HG03442 (cell line): ENCODE results near the gene MAPKAP1.
"Not testable (repeated sequence)": the region's sequence is repeated elsewhere in the genome, so short reads cannot be mapped to it uniquely, and the experiment has no call there.

Experiments
- ATAC-seq: cut with Tn5 transposase; IDR thresholded peaks from one replicate; pipeline ENCODE4 v1.9.1; 2021; ENCODE audit warnings: mild to moderate bottlenecking, moderate library complexity; ENCODE audit not compliant: unreplicated experiment

MAPKAP1 gene

DNA sequence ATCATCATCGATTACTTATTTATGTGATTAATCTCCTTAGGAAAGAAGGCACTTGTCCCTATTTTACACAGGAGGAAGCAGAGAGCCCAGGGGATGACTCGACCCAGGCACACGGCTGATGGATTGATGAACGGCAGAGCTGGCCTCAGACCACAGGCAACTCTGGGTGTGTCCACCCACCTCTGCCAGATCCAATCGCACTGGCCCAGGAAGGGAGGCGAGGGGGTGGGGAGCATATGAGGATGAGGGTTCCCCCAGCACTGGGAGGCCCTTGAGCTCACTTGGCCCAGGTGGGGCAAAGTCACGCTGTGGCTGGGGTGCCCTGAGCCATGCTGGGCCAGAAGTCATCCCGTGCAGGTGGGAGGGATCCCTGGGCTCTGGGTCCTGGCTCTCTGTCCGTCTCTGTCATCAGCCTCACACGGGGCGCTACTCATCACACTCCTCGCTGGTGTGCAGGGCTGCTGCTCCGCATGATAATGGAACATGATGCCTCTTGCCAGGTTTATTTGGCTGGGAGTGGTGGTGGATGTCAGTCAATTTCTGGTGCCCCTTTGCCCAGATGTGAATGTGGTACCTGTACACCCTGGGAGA lies 285.3 kb downstream of the MAPKAP1 start:
- ATAC-seq, result no peak

DNA sequence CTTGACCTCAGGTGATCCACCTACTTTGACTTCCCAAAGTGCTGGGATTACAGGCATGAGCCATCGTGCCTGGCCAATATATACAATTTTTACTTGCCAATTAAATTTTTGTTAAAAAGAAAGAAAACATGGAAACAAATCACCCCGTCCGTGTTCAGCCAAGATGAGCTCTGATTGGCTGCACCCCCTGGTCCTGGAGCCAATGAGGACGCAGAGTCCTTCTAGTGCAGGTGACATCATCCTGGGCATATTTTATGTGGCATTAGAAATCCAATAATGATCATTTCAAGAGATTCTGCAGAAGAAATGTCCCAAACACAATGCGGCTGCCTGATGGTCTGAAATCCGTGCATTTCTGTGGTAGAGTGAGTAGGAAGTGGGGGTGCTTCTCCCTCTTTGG lies 285.8 kb downstream of the MAPKAP1 start:
- no peak for ATAC-seq

DNA sequence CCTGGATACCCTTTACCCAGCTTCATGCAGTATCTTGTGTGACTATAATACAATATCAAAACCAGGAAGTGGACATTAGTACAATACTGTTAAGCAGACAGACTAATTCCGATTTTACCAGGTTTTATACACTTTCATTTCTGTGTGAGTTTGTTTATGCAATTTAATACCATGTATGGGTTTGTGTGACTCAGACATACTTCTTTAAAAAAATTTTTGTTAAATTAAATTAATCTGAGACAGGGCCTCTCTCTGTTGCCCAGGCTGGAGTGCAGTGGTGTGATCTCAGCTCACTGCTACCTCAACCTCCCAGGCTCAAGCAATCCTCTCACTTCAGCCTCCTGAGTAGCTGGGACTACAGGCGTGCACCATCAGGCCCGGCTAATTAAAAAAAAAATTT lies 288.6 kb downstream of the MAPKAP1 start:
- ATAC-seq, result no peak

DNA sequence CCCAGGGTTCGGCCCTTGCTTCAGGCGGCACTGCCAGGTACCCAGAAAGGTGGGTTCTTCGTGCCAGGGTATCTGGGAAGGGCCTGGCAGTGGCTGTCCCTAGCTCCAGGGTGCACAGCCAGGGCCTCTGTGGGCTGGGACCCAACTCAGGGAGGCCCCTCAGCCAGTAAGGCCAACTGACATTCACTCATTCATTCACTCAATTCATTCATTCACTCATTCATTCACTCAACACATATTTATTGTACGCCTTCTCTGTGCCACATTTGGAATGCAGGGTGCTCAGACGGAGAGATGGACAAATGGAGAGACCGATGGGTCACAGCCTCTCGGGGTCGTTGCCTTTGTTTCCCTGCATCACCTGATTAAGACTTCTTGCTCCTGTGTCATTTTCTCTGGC lies 290.5 kb downstream of the MAPKAP1 start:
- ATAC-seq, result no peak

DNA sequence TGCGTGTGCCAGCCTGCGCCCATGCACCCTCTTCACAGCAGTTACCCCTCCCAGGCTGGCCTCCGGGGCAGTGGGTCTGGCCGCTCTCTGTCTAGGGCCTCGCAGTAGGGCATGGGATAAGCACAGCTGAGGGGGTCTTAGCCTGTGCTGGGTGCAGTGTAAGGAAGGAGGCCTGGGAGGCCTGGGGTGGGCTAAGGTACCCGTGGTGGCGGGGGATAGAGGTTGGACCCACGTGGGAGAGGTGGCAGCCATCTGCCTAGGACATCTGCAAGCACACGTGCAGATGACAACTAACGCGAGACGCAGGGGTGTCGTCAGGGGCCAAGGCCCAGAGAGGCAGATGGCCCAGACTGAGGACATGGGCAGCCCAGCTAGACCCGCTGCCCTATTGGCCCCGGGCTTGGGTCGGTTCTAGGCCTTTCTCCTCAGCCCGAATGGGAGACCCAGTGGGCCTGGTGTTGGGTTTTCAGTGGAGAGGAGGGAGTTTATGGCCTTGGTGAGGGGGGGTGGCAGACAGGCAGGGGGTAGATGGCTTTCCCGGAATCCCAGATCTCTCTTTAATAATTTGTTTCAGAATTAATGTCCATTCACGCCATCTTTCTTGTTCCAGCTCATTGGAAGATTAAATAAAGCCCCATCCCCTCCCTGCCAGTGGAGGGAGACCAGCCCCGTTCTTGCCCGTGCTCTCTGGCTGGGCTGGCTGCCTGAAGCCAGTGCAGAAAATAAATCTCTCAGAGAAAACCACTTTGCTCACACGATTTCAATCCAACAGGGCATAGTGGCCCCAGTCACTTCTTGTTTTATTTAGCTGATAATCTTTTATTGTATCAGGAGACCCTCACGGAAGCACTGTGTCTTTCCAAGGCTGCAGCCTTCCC lies 291.2 kb downstream of the MAPKAP1 start:
- no peak for ATAC-seq

DNA sequence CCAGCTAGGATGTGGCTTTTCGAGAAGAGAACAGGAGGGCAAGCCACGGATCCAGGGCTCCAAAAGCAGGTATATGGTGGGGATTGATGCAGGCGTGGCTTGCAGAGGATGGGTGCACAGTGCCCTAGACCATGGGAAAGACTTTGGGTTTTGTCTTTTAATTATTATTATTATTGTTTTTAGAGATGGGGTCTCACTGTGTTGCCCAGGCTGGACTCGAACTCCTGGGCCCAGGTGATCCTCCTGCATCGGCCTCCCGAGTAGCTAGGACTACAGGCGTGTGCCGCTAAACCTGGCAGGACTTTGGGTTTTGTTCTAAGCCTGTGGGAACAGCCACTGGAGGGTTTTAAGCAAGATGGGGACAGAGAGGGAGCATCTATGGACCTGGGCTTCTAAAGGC lies 293.4 kb downstream of the MAPKAP1 start:
- no peak for ATAC-seq

DNA sequence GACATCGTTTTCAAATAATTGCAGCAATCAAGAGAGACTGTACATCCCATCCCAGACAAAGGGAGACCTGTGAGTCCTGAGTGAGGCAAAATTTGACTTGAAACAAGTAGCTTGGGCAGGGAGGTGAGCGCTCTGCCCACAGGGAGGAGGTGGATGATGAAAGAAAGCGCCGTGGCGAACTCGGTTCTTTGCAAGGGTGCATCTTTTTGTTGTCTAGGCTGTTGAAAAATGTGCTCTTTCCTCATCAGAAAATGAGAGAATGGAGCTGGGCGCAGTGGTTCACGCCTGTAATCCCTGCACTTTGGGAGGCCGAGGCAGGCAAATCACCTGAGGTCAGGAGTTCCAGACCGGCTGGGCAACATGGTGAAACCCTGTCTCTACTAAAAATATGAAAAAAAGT lies 294.8 kb downstream of the MAPKAP1 start:
- no peak for ATAC-seq

DNA sequence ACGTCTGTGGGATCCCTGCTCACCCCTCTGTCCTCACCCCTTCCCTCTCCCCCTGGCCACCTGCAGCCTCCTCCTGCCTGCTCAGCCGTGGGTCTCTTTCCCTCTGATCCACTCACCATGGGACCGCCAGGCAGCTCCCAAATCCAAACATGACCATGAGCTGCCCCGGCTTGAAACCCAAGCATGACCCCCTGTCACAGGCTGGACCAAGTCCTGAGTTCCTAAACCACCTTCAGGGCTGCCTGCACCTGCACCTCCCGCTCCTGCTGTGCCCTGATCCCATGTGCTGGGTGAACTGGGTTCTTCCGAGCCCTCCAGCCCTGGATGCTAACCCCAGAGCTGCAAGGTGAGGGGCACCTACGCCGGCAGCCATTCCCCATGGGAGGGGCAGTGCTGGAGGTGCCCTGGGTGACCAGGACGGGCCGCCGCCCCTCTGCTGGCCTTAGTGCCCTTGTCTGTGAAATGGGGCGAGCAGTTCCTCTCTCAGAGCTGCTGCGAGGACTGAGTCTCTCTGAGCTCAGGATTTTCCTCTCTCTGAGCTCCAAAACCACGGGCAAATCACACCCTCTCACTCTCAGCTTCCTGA lies 295.7 kb downstream of the MAPKAP1 start:
- no peak for ATAC-seq

DNA sequence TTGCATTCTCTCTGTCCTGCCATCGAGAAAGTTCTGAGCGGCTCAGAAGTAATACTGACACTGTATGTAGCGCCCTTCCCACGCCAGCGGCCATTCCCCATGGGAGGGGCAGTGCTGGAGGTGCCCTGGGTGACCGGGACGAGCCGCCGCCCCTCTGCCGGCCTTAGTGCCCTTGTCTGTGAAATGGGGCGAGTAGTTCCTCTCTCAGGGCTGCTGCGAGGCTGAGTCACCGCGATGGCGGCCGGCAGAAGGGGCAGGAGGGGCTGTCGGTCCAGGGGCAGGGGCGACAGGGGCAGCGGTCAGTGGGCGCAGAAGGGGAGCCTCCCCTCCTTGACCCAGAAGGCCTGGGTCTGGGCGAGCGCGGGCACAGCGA lies 296.5 kb downstream of the MAPKAP1 start:
- no peak for ATAC-seq

DNA sequence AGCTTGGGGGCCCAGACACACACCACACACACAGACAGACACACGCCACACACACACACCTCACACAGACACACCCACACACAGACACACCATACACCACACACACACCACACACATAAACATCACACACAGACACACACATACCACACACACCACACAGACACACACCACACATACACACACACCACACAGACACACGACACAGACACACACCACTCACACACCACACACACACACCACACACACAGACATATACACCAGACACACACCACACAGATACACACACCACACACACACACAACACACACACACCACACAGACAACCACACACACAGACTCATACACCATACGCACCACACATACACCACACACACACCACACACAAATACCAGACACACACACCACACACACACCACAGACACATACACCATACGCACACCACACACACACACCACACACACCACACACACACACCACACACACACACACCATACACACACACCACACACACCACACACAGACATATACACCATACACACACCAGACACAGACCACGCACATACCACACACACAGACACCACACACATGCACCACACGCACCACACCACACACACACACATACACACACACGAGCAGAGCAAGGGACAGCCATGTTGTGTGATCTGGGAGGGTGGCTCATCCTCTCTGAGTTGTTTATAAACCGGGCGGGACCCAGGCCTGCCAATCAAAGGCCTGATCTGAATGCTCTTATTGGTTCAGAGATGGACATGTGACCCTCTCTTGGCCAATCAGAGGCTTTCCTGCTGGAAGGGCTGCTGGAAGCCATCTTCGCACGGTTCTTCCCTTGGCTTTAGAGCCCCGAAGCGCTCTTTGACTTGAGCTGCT lies 297.1 kb downstream of the MAPKAP1 start:
- ATAC-seq, result no peak

DNA sequence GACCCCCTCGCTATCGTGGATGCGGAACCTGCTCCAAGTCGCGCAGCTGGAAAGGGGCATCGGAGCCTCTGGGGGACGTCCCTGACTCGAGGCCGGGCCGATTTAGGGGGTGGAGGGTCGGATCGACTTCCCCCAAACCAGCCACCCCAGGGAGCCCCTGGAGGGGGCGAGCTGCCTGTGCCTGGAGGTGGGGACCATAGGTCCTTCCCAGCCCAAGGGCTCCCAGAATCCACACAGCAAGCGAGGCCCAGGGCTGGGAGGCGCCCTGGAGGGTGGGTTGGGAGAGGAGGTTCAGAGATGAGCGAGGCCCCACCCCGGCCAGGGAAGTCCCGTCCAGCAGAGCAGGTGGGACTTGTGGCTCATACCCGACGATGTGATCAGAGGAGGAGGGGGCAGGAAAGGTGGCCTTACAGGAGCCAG lies 297.8 kb downstream of the MAPKAP1 start:
- no peak for ATAC-seq

DNA sequence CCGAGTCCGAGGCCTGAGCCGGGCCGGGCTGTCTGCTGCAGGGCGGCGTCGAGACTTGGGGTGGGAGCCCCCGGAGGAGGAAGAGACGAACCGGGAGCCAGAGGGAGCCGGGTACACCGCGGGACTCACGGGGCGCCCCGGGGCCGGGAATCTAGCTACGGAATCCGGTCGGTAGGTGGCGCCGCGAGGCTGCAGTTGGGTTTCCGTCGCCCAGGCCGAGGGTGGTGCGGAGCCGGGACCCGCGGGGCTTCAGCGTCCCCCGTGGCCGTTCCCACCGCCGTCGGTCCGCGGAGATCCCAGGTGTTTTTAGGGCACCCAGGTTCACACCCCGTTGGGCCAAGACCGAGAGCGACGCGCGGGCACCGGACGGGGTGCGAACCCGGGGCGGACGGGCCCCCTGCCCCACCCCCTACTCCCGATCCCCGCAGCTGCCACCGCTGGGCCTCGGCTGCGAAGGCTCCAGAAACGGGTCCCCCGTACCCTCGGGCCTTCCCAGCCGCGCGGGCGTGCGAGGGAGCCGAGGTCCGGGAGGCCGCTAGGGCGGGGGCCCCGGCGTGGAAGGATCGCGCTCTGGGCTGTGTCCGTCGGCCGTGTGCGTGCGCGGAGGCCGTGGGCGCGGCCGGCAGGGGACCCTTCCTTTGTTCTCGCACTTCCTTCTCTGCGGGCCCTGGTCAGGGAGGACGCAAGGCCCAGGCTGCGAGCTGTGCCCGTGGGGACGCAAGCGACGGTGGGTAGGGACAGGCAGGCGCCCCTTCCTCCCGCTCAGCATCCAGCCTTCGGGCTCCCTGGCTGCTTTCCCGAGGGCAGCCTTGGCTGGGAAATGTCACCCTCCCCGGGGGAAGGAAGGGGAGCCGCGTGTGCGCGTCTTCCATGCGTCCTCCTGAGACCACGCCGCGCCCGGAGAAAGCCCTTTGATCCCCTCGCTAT lies 298.8 kb downstream of the MAPKAP1 start:
- ATAC-seq, result peak; percentile 72

DNA sequence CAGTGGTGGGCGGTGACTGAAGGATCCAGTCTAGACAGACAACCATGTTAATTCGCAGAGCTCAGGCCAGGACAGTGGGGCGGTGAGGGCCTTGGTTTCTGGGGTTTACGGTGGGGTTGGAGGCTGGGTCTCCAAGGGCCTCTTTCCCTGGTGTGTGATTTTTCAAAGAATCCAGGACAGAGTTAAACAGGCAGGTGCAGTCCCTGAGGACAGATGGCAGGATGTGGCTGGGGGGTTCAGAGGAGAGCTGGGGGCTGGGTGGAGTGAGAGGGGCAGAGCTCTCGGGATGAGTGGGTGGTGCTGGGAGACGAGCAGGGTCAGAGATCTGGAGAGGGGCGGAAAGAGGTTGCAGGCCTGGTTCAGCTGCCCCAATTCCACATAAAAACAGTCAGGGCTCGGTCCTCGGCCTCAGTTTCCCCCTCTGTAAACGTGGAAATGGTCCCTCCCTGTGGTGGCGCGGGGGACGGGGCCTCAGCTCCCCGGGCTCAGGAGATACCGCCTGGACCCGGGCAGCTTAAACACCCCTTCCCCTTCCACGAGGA lies 299.5 kb downstream of the MAPKAP1 start:
- ATAC-seq, result peak; percentile 3

DNA sequence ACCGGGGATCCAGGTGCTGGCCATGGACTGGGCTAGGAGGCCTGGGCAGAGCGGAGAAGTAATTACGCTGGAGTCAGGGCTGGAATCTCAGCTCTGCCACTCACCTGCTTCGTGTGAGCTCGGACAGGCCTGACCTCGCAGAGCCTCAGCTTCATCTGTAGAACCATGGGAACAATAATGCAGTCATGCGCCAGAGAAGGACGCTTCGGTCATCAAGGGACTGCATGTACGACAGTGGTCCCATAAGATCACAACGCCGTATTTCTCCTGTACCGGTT lies 300.3 kb downstream of the MAPKAP1 start:
- ATAC-seq, result no peak

DNA sequence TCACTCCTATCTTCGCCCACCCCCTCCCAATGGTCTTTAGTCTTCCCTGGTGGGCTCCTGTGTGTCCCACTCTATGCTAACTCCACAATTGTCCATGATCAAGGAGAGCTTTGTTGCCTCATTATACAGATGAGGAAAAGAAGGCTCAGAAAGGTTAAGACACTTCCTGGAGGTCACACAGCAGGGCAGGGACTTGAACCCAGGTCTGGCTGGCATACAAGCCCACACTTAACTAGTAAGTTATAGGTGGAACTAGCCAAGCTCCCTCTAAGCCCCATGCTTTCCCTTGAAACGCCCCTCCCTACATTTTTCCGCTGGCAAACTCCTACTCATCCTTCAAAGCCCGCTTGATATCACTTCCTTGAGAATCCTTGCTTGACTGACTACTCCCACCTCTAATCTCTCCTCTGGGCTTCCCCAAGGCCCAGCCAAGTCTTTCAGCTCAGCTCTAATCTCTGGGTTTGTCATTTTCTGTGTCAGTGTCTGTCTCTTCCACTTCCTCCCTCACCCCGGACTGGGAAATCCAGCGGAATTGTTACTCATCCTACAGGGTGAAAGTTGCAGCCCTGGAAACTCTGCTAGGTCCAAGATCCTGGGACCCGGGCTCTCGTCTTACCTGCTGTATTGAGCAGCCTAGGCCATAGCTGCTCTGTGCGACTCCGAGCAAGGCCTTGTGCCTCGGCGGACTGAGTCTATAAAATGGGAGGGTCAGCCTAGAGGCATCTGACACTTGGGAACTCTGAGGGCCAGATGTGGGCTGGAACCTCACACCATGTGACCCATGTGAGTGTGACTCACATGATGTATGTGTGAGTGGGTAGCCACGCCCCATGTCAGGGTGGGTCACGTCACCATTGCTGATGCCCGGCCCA lies 300.8 kb downstream of the MAPKAP1 start:
- ATAC-seq, result no peak

DNA sequence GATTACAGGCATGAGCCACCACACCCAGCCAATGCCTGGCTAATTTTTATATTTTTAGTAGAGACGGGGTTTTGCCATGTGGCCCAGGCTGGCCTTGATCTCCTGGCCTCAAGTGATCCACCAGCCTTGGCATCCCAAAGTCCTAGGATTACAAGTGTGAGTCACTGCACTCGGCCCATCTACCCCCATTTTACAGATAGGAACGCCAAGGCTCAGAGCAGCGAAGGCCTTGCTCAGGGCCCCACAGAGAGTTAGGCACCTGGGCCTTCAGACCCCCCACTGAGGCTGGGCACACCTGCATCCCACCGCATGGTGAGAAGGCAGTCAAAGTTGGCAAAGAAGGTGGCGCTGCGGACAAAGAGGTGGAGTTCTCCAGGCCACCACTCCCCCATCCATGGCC lies 302.3 kb downstream of the MAPKAP1 start:
- no peak for ATAC-seq

DNA sequence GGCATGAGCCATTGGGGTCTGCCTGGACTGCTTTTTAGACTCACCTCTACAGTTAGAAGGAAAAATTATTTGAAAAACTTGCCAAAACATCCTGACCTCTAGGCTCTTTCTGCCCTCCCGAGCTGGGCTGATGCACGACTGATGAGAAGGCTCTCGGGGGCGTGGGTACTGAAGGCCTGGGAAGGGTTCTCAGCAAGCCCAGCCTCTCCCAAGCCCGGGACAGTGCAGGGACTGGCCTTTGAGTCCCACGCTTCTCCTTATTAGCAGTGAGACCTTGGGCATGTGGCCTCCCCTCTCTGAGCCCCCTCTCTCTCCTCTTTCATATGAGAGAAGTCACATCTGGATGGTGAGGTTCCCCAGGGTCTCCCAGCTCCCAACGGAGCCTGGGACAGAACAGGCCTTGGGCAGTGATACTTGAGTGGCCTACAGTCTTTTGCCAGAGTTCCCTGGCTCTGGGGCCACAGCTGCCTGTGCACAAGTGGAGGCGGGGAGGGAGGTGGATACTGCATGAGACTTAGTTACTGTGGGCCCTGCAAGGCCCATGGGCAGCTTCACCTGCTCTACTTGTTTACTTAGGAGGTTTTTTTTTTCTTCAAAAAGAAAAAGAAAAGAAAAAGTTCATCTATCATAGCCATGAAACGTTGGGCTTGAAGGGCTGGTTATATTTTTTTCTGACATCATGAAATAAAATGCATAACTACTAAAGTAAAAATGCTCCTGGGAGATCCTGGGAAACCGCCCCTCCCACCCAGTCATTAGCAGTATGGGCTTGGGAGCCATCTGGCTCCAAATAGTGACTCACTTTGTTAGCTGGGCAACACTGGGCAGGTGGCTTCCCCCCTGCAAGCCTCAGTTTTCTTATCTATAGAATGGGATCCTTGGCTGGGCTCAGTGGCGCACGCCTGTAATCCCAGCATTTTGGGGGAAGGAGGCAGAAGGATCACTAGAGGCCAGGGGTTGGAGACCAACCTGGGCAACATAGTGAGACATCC lies 306.0 kb downstream of the MAPKAP1 start:
- ATAC-seq, result no peak

DNA sequence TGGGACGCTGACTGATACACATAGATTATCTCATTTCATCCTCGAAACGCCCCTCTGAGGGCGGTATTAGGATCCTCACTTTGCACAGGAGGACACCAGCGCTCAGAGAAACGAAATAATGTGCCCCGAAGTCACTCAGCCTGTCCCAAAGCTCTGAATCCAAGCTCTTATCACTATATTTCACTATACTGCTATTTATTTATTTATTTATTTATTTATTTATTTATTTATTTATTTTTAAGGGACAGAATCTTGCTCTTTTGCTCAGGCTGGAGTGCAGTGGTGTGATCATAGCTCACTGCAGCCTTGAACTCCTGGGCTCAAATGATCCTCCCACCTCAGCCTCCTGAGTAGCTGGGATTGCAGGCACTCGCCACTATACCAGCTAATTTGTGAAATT lies 306.8 kb downstream of the MAPKAP1 start:
- ATAC-seq, result not testable (repeated sequence)
